ENCODE data around the gene GRM1.

- TF ChIP-seq CTCF (IDR thresholded peaks at IDR 0.05), result no peak
- TF ChIP-seq POLR2A (IDR thresholded peaks at IDR 0.05), result no peak
Measured at GRCh38 chr6:146311079-146311478, 282.2 kb downstream of the GRM1 start.
